A549 (cell line): Measurements from ENCODE around the gene RRAGB.

Experiments used
- CEBPB ChIP-seq, 2 experiments: fragments of >200 bp in 1 of 2; sonication (Bioruptor Twin) in 1 of 2; formaldehyde crosslinking in 1 of 2; IDR thresholded peaks; 2 replicates each; pipeline ENCODE4 v1.6.1; 2012 to 2016
- CTCF ChIP-seq: fragments of >200 bp; sonication (Bioruptor Twin); formaldehyde crosslinking; IDR thresholded peaks from 3 replicates; pipeline ENCODE4 v1.5.1; 2016
- ELK1 ChIP-seq: fragments of 150-350 bp; IDR thresholded peaks from 2 replicates; pipeline ENCODE4 v1.6.1; 2014; ENCODE audit warnings: low read depth, mild to moderate bottlenecking, low read length
- HEYL ChIP-seq: fragments of 250-450 bp; sonication (Bioruptor Pico); IDR thresholded peaks from 2 replicates; pipeline ENCODE4 v1.8.0; 2021; ENCODE audit warnings: mild to moderate bottlenecking, moderate library complexity
- MAX ChIP-seq: IDR thresholded peaks from 2 replicates; pipeline ENCODE4 v1.6.1; 2012
- RCOR1 ChIP-seq: fragments of 150-350 bp; IDR thresholded peaks from 2 replicates; pipeline ENCODE4 v1.6.1; 2014; ENCODE audit warnings: antibody characterized with exemption, low read length, low read depth
- RFX5 ChIP-seq: fragments of 450-650 bp; IDR thresholded peaks from 2 replicates; pipeline ENCODE4 v1.7.1; 2014; ENCODE audit warnings: antibody characterized with exemption, mild to moderate bottlenecking, moderate library complexity
- SREBF2 ChIP-seq: fragments of 450-650 bp; IDR thresholded peaks from 2 replicates; pipeline ENCODE4 v1.6.1; 2014; ENCODE audit warnings: mild to moderate bottlenecking, moderate library complexity
- TP53 ChIP-seq: fragments of 250-450 bp; sonication (Bioruptor Pico); IDR thresholded peaks from 2 replicates; pipeline ENCODE4 v1.5.0; 2021; ENCODE audit warnings: mild to moderate bottlenecking, moderate library complexity

GRCh38 chrX:55714161-55714560, 3.4 kb upstream of the RRAGB start:
- TF ChIP-seq CTCF (no peak), ELK1 (no peak), TP53 (CRISPR knock-in tag) (no peak), HEYL (CRISPR knock-in tag) (no peak), SREBF2 (no peak), MAX (no peak), CEBPB (IDR thresholded peaks at IDR 0.05) (no peak), RFX5 (no peak), RCOR1 (no peak)
